ENCODE data around the gene FTCD.

DNA sequence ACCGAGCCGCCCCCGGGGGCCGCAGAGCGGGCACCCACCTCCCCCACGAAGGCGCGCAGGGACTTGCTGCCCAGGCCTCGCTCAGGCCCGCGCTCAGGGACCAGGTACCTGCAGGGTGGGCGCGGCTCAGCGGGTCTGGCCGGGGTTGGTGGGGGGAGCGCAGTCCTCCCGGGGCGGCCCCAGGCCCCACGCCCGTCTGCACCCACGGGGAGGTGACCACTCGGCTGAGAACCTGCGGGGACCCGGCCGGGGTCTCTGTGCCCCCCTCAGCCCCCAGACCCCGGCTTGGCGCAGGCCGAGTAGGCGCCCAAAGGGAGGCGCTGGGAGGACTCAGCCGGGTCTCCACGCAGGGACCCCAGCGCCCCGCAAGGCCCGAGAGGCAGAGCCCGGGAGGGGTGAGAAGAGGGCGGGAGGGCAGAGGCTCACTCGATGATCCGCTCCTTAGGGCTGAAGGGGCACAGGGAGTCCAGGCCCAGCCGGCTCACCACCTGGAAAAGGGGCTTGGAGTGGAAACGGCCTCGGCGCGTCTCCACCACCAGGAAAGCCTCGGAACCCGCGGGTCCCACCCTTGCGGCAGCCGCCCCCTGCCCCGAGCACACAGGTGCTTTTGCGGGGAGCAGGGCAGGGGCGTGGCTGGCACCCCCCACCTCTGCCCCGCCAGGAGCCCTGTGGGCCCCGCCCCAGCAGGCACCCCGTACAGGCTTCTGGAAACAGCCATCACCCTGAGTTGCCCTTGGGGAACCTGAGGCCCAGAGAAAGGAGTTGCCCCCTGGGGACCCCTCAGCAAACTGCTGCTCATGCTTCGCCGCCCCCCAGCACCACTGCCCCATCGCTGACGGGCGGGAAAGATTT is 9.3 kb downstream of the FTCD start:
- no peak for TF ChIP-seq POLR2A (IDR thresholded peaks at IDR 0.05)
- TF ChIP-seq, protein P1, sequence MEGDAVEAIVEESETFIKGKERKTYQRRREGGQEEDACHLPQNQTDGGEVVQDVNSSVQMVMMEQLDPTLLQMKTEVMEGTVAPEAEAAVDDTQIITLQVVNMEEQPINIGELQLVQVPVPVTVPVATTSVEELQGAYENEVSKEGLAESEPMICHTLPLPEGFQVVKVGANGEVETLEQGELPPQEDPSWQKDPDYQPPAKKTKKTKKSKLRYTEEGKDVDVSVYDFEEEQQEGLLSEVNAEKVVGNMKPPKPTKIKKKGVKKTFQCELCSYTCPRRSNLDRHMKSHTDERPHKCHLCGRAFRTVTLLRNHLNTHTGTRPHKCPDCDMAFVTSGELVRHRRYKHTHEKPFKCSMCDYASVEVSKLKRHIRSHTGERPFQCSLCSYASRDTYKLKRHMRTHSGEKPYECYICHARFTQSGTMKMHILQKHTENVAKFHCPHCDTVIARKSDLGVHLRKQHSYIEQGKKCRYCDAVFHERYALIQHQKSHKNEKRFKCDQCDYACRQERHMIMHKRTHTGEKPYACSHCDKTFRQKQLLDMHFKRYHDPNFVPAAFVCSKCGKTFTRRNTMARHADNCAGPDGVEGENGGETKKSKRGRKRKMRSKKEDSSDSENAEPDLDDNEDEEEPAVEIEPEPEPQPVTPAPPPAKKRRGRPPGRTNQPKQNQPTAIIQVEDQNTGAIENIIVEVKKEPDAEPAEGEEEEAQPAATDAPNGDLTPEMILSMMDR (IDR thresholded peaks at IDR 0.05), result no peak

All from right lobe of liver (tissue), 4 donors.